ENCODE measurements around the gene STRN.

Gene STRN

GRCh38 chr2:36798724-36799123, 167.6 kb downstream of the STRN start:
- DNase-seq (ENCODE audit: low read depth in 3 of 3, low spot score in 1 of 3) = no peak

GRCh38 chr2:36797324-36798070, 168.8 kb downstream of the STRN start:
- no peak for DNase-seq (ENCODE audit: low read depth in 3 of 3, low spot score in 1 of 3)

Measured in stimulated activated CD4-positive, alpha-beta T cell treated with anti-CD3 and anti-CD28 coated beads, TNF-alpha, amount 100 ng/mL, for 1 hour (primary cell).